Prostate gland (tissue), 2 donors: ENCODE measurements around the gene GRIK2. TPM values are rescaled to one million over a fixed set of nuclear protein-coding genes. Genes with fewer than 3 reads are reported as not detected.

Experiments used
- DNase-seq: peaks from one replicate; pipeline ENCODE4 v3.0.0-alpha.2; 2019; ENCODE audit warnings: low spot score
- H3K27ac ChIP-seq, 2 donors: fragments of 200-600 bp; sonication (generic); 2 replicates each; pipeline ENCODE4 v1.5.1; 2017 to 2019
- H3K27me3 ChIP-seq: fragments of 200-600 bp; sonication (generic); replicated peaks from 2 replicates; pipeline ENCODE4 v1.5.1; 2019; ENCODE audit not compliant: insufficient read depth
- H3K36me3 ChIP-seq, 2 donors: fragments of 200-600 bp; sonication (generic); 1 replicate in 1 of 2; 2 replicates in 1 of 2; pipeline versions ENCODE4 v1.5.1 to v1.8.1; 2017 to 2019
- H3K4me1 ChIP-seq: fragments of 200-600 bp; sonication (generic); replicated peaks from 2 replicates; pipeline ENCODE4 v1.5.1; 2019
- H3K4me3 ChIP-seq, 2 donors: fragments of 200-600 bp; sonication (generic); 2 replicates each; pipeline ENCODE4 v1.5.1; 2017 to 2019
- H3K9me3 ChIP-seq: fragments of 200-600 bp; sonication (generic); 2 replicates; pipeline ENCODE4 v1.5.1; 2017
- CTCF ChIP-seq, 4 experiments: fragments of 200-600 bp in 2 of 4; fragments of 450-650 bp in 2 of 4; sonication (generic) in 2 of 4; IDR thresholded peaks; 1 replicate in 3 of 4; 2 replicates in 1 of 4; pipeline ENCODE4 v1.5.1; 2016 to 2019; ENCODE audit warnings: antibody characterized with exemption in 4 of 4, mild to moderate bottlenecking in 2 of 4, moderate library complexity in 2 of 4
- POLR2A ChIP-seq: fragments of 450-650 bp; IDR thresholded peaks from one replicate; pipeline ENCODE4 v1.6.1; 2016; ENCODE audit warnings: antibody characterized with exemption, mild to moderate bottlenecking
- POLR2AphosphoS5 ChIP-seq: sonication (generic); formaldehyde crosslinking; IDR thresholded peaks from one replicate; pipeline ENCODE4 v1.6.1; 2017; ENCODE audit warnings: antibody characterized with exemption
- WGBS: methylation state at CpG from one replicate; pipeline ENCODE4 v1.1.5; 2018; 5-methylcytosine and 5-hydroxymethylcytosine counted together
- intact Hi-C: fragments of 100-400 bp; cut with DNase I; formaldehyde crosslinking; loops from one replicate; pipeline ENCODE4 v1.14.2; 2022
- total RNA-seq, 2 donors: library from RNA; depleted of rRNA; stranded (reverse); fragments of >200 nt; gene quantifications; one replicate each; pipeline ENCODE4 v1.1.0, GENCODE V29; 2016

Gene GRIK2
- total RNA-seq, 2 donors from 2014 or later, result 2.6 to 15.7 TPM

GRCh38 chr6:101816716-101817115, 423.2 kb downstream of the GRIK2 start:
- no peak for DNase-seq
- TF ChIP-seq POLR2A (no peak), CTCF (IDR thresholded peaks at IDR 0.05) (no peak), POLR2AphosphoS5 (no peak)
- Histone ChIP-seq H3K36me3 (no peaks in the 10 kb centered on the region), H3K27me3 (no peaks in the 10 kb centered on the region), H3K27ac (no peak overlapping the region), H3K4me1 (no peaks in the 10 kb centered on the region), H3K4me3 (no peak overlapping the region), H3K9me3 (no peaks in the 10 kb centered on the region)
- intact Hi-C loops, result no loop called here
- 87% methylated on average over 3 of the region's 3 CpGs for WGBS

- intact Hi-C loops, result no loop called here
- TF ChIP-seq POLR2AphosphoS5, result no peak
- TF ChIP-seq CTCF (IDR thresholded peaks at IDR 0.05), result no peak
- no peak for TF ChIP-seq POLR2A
- Histone ChIP-seq H3K27me3 (no peaks in the 10 kb centered on the region), H3K4me1 (no peaks in the 10 kb centered on the region), H3K36me3 (no peaks in the 10 kb centered on the region), H3K4me3 (no peak overlapping the region), H3K9me3 (no peaks in the 10 kb centered on the region), H3K27ac (no peak overlapping the region)
- DNase-seq, result no peak
- 37% methylated on average over 6 of the region's 6 CpGs for WGBS
Measured at GRCh38 chr6:101818051-101818450, 424.5 kb downstream of the GRIK2 start.

GRCh38 chr6:101824551-101825345, 431.2 kb downstream of the GRIK2 start:
- Histone ChIP-seq H3K36me3 (no peaks in the 10 kb centered on the region), H3K4me3 (no peak overlapping the region), H3K27ac (no peak overlapping the region), H3K9me3 (no peaks in the 10 kb centered on the region), H3K27me3 (no peaks in the 10 kb centered on the region), H3K4me1 (no peaks in the 10 kb centered on the region)
- intact Hi-C loops, result no loop called here
- DNase-seq, result no peak
- WGBS, result 74% methylated on average over 5 of the region's 5 CpGs
- TF ChIP-seq CTCF (IDR thresholded peaks at IDR 0.05), result no peak
- TF ChIP-seq POLR2AphosphoS5, result no peak
- no peak for TF ChIP-seq POLR2A

- WGBS, result 87% methylated on average over 2 of the region's 2 CpGs
- no peak for DNase-seq
- TF ChIP-seq POLR2AphosphoS5 (no peak), CTCF (IDR thresholded peaks at IDR 0.05) (no peak), POLR2A (no peak)
- Histone ChIP-seq H3K4me1 (no peaks in the 10 kb centered on the region), H3K4me3 (no peak overlapping the region), H3K27ac (no peak overlapping the region), H3K9me3 (no peaks in the 10 kb centered on the region), H3K27me3 (no peaks in the 10 kb centered on the region), H3K36me3 (no peaks in the 10 kb centered on the region)
- intact Hi-C loops, result no loop called here
Measured at GRCh38 chr6:101826269-101826668, 432.8 kb downstream of the GRIK2 start.

GRCh38 chr6:101826678-101827077, 433.2 kb downstream of the GRIK2 start:
- no peak for TF ChIP-seq CTCF (IDR thresholded peaks at IDR 0.05)
- no peak for TF ChIP-seq POLR2A
- TF ChIP-seq POLR2AphosphoS5, result no peak
- H3K27ac ChIP-seq, result no peak overlapping the region
- H3K4me1 ChIP-seq, result no peaks in the 10 kb centered on the region
- H3K27me3 ChIP-seq, result no peaks in the 10 kb centered on the region
- DNase-seq, result no peak
- intact Hi-C loops, result no loop called here
- WGBS, result 73% methylated on average over 3 of the region's 3 CpGs
- H3K9me3 ChIP-seq, result no peaks in the 10 kb centered on the region
- H3K36me3 ChIP-seq, result no peaks in the 10 kb centered on the region
- no peak overlapping the region for H3K4me3 ChIP-seq
